Measurements from ENCODE around the gene ST3GAL2.

- TF ChIP-seq CTCF (IDR thresholded peaks at IDR 0.05) (no peak), POLR2AphosphoS5 (IDR thresholded peaks at IDR 0.05) (no peak)
Observed at GRCh38 chr16:70394853-70395252, 44.0 kb downstream of the ST3GAL2 start.
